Gastrocnemius medialis (tissue), 4 donors: ENCODE measurements around the gene STPG3.

ENCODE experiments used
- CTCF ChIP-seq, 5 experiments: fragments of 450-650 bp in 3 of 5; fragments of 200-600 bp in 2 of 5; sonication (generic) in 2 of 5; IDR thresholded peaks in 4 of 5; conservative IDR thresholded peaks in 1 of 5; 1 replicate in 4 of 5; 2 replicates in 1 of 5; pipeline ENCODE4 v1.5.1; 2016 to 2019; ENCODE audit warnings: antibody characterized with exemption in 5 of 5, mild to moderate bottlenecking in 3 of 5, moderate library complexity in 3 of 5
- POLR2A ChIP-seq, 2 donors: fragments of 450-650 bp; IDR thresholded peaks; one replicate each; pipeline ENCODE4 v1.6.1; 2017; ENCODE audit warnings: antibody characterized with exemption in 2 of 2, mild to moderate bottlenecking in 2 of 2, moderate library complexity in 2 of 2

DNA sequence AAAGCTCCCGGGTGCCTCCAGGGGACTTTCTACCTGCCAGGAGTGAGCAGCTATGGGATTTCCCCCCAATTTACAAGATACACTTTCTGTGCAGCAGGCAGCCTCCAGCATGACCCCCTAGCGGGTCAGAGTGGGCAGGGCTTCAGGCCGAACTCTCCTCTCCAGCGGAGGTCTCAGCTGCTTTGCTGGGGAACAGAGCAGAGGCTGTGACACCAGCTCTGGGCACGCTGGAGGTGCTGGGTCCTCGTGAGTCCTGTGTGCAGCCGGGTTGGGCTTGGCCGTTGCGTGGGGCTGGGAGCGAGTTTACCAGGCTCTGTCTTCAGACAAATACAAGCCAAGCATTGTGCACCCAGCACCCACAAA is 48.1 kb downstream of the STPG3 start:
- TF ChIP-seq CTCF (IDR thresholded peaks at IDR 0.05 in 4 of 5, conservative IDR thresholded peaks at IDR 0.05 in 1 of 5) (no peak), POLR2A (IDR thresholded peaks at IDR 0.05) (no peak)
